GM18951 (cell line): ENCODE data around the gene SLC2A9.

Experiments used
- POLR2A ChIP-seq: IDR thresholded peaks from 4 replicates; pipeline ENCODE4 v1.6.1; 2011; ENCODE audit warnings: mild to moderate bottlenecking; ENCODE audit not compliant: insufficient read length, insufficient read depth; ENCODE audit errors: extremely low read depth
- in situ Hi-C: fragments of 300-500 bp; cut with MboI; formaldehyde crosslinking; loops from one replicate; pipeline ENCODE4 v1.12.0; 2022; ENCODE audit warnings: low sequenced_read_pairs, mixed read lengths, inconsistent platforms; ENCODE audit not compliant: unreplicated experiment

The SLC2A9 gene

DNA sequence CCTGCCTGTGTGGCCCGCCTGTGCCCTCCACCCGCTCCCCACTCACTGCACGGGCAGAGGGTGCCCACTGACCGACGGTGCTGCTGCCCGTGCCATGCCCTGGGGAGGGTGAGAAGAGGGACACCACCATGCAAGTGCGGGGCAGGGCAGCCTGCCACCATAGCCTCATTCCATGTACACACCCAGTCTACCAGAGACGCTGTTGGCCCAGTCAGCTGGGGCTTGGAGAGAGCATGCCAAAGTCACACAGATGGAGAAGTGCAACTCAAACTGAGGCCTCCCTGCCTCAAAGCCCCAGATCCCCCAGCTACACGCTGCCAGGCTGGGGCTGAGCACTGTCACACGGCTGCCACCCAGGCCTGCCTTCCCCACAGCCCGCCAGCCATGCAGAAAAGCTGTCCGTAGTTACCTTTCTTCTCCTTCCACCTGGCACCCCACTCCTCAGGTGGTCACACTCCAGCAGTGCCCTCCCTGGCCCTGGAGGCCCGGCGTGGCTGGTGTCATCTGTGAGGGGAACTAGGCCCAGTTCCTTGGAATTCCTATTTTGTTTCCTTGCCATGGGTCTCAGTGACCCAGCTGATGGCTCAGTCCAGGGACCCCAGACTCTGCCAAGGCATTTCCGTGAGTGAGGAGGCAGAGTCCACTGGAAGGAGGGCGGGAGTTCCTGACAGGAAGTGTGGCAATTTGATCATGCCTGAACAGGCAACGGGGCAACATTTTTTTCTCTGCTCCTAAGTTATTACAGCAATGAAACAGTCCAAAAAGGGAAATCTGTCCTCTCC is at the start of gene SLC2A9:
Gene SLC2A9, minus strand, starts transcription at position 627 of the 782 bp plus-strand sequence. Its CDS starts 68 bp downstream, at position 559.
- TF ChIP-seq POLR2A = no peak
- in situ Hi-C loops = no loop called here

DNA sequence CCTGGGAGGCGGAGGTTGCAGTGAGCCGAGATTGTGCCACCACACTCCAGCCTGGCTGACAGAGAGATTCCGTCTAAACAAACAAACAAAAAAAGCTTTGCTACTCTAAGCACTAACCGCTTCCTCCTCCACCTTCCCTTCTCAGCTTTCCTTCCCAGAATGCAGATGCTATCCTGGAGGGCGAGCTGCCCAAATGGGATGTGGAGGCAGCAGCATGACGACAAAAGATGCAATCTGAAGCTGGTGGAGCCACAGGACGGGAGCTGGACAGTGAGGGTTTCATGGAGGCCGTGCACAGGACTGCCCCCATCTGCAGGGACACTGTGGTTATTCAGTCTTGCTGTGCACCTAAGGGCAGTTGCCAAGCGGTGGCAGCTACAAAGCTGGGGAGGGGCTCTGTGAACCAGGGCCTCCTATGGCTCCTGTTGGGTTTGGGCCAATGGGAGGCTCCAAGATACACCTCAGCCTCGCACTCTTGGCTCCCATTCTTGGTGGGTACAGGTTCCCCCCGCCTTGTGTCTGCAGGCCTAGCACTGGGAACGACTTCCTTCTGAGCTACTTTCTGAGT is 47.9 kb upstream of the SLC2A9 start:
- in situ Hi-C loops = no loop called here

DNA sequence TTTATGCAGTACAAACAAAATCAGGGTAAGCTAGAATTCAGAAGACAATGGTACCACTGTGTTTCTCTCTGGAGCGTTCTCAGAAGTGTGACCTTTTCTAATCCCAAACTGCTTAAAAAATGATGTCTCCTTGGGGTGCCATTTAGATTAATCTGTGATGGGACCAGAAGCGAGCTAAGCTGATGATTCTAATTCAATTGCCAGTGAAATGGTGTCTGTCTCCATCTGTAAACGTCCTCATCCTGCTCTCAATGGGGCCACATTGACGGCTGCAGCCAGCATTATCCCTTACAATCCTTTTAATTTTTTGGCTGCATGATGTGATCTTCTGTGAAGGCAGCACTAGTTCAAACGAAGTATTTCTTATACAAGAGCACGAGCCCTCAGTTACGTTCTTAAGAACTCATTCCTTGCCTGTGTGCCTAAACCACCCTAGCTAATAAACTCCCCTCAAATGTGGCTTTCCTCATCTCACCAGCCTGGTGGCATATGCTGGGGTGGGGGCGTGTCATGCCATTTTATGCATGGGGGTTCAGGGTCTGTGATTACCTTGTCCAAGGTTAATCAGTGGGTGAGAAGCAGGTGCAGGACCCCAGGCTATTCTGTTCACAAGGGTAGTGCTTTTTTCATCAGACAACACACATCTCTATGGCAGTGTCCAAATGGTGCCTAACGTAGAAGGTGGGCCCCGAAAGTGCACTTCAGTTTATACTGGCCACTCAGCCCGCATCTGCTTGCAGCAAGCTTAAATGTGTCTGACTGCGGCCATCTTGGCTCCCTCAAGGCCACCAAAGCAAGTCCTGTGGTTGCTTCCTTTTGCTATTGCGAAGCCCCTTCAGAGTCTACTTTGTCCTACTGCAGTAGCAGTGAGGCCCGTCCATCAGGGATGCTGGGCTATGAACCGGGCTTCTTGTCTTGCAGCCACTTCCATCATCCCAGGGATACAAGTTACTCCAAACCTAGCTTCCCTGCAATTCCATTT is 45.7 kb upstream of the SLC2A9 start:
- in situ Hi-C loops = no loop called here
- TF ChIP-seq POLR2A = no peak

More for the DNA sequence above, 47.9 kb upstream of the SLC2A9 start:
- no peak for TF ChIP-seq POLR2A

DNA sequence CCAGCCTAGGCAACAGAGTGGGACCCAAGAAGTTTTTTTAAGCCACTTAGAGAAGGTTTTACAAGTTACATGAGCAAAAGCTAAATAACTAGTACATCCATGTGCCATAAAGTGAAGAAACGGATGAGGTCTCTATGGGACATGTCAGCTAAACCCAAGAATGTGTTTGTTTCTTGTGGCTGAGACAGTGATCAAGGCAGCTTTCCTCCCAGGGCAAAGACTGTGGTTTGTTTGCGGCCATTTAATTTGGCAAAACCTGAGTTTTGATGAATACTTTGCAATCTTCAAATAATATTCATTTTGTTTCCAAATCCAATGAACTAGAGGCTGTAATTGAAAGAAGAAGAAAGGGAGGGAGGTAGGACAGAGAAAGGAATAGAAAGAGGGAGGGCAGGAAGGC is 44.9 kb upstream of the SLC2A9 start:
- in situ Hi-C loops = no loop called here

DNA sequence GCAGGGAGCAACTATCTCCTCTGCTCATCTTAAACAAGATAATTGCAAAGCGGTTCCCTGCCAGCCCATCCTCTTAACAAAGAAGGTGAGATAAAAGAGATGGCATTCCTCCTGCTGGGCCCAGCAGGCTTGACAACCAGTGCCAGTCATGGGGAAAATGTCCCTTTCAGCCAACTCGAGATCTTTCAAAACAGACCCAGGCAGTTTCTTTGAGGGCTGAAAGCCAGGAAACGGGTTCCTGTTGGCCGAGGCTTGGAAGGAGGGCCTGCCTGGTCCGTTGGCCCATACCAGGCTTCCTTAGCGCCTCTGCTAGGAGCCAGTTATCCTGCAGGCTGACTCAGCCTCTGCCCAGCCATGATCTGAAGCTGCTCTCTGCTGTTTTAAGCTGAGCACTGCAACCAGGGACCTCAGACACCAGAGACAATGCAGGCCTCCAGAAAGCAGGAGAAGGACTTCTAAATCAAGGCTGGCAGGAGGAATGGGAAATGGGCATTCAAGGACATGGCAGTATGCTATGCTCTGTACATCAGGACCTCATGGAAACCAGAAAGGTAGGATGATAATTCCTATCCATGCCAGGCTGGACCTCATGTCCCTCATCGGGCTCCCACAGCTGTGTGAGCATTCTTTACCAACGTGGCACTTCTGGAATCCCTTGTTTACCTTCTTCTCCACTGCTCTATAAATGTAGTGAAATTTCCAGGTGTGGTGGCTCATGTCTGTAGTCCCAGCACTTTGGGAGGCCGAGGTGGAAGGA is 42.4 kb upstream of the SLC2A9 start:
- in situ Hi-C loops = no loop called here
- TF ChIP-seq POLR2A = no peak

More for the DNA sequence above, 44.9 kb upstream of the SLC2A9 start:
- TF ChIP-seq POLR2A = no peak

DNA sequence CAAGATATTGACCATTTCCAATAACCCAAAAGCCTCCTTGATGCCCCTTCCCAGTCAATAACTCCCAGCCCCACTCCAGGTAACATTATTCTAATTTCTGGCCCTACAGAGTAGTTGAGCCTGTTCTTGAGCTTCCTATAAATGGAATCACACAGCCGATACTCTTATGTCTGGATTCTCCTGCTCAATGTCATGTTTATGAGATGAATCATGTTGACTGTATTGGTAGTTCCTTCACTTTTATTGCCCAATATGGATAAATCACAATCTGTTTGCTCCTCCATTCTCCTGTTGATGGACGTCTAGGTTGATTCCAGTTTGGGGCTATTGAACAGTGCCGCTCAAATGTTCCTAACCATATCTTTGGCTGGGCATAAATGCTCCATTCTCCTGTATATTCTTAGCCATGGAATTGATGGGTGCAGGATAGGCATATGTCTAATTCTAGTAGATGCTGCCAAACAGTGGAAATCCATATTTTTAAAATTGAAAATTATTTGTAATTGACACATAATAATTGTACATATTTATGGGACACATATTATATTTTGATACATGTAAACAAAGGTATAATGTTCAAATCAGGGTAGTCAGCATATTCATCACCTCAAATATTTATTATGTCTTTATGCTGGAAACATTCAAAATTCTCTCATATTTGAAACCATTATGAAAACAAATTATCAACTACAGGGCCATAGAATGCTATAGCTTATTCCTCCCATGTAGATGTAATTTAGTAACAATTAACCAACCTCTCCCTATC is 40.5 kb upstream of the SLC2A9 start:
- in situ Hi-C loops = no loop called here
- no peak for TF ChIP-seq POLR2A

DNA sequence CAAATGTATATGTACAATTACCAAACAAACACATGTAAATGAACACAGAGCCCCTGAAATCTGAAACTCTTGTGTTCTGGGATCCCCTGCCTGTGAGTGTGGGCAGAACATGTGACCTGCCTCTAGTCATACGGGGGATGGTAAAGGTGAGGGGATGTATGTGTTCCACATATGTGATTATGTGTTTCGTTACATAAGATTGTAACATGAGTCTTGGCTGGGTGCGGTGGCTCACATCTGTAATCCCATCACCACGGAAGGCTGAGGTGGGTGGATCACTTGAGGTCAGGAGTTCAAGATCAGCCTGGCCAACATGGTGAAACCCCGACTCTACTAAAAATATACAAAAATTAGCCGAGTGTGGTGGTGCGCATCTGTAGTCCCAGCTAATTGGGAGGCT is 37.1 kb upstream of the SLC2A9 start:
- in situ Hi-C loops = no loop called here
- TF ChIP-seq POLR2A = no peak

DNA sequence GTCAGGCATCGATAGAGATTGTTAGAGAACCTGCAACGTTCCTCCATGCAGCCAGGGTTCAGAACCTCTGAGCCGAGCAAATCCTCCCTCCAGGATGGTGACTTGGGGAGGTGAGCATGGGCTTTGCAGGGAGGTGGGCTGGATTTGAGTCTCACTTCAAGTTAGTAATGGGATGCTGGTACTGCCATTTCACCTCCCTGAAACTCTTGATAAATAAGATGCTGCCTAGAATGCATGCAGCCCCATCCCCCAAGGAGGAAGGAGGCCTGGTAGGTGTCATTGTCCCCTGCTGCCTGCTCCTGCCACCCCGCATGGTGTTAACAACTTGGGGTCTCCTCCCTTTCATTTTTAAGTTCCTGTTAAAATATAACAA is 35.7 kb upstream of the SLC2A9 start:
- TF ChIP-seq POLR2A = no peak
- in situ Hi-C loops = no loop called here

DNA sequence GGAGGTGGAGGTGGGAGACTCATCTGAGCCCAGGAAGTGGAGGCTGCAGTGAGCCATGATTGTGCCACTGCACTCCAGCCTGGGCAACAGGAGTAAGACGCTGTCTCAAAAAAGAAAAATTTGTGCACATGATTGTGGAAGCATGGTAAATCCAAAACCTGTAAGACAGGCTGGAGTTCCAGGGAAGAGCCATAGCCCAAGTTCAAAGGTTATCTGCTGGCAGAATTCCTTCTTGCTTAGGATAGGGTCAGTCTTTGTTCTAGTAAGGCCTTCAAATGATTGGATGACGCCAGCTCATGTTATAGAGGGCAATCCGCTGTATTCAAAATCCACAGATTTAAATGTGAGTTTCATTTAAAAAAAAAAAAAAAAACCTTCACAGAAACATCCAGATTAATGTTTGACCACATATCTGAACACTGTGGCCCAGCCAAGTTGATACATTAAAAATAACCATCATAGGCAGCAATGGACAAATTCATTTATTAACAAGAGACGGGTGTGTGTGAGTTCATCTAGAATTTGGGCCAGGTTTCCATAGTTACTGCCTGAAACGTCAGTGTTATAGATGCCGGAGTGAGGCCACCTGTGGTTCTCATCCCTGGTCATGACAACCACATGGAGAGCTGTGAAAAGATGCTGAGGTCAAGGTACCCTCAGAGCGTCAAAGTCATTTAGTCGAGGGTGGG is 35.2 kb upstream of the SLC2A9 start:
- in situ Hi-C loops = no loop called here
- no peak for TF ChIP-seq POLR2A

DNA sequence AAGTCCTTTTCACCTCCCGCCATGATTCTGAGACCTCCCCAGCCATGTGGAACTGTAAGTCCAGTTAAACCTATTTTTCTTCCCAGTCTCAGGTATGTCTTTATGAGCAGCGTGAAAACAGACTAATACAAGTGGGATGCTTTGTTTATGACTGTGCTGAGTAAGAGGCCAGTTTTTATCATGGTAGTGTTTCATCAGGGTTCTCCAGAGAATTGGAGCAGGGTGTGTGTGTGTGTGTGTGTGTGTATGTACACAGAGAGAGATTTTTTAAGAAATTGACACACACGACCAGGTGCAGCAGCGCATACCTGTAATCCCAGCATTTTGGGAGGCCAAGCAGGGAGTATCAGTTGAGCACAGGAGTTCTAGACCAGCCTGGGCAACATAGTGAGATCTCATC is 34.6 kb upstream of the SLC2A9 start:
- in situ Hi-C loops = no loop called here
- no peak for TF ChIP-seq POLR2A

DNA sequence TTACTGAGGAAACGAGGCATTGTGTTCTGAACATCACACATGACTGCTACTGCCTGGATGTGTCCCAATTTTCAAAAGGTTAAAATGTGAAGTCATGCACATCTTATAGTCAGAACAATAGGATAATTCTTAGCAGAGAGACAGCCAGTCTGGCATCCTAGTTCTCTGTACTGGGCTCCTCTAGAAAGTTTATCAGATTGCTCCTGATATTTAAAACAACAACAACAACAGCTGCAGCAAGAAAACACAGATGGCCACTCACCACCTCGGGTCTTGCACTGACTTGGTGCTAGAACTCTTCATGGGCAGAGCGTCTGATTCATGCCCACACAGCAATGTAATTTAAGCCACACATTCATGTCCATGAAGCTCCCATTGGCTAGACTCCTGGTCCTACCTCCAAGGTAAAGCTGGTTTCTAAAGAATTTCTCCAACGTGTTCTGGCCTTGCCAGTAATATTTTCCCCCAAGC is 33.3 kb upstream of the SLC2A9 start:
- in situ Hi-C loops = no loop called here
- no peak for TF ChIP-seq POLR2A

DNA sequence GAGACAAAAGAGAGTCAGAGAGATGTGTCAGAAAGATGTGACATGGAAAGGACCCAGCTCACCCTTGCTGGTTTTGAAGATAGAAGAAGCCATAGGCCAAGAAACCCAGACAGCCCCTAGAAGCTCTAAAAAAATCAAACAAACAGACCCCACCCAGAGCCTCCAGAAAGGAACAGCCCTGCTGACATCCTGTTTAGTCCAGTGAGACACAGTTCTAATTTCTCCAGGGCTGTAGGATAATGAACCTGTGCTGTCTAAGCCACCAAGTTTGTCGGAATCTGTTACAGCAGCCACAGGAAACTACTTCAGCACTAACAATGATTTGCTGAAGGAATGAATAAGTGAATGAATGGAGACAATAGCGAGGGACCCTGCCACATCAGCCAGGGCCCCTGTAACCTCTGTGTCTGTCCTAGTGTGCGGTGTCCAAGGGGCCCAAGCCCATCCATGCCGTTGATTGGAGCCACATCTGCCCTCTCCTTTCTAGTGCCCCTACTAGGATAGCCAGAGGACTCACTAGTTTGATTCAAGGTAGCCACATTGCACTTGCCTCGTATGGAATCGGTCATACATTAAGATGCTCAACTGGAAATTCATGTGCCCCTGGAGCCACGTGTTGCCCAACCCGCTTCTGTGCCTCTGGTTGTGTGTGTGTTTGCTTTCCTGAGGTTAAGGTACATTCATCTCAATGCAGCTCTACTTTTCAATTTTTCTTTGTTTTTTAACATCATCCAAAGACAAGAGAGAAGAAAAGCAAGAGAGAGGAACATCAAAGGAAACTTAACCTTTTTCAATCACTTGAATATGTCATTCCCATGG is 32.5 kb upstream of the SLC2A9 start:
- in situ Hi-C loops = no loop called here
- TF ChIP-seq POLR2A = no peak
